Non-pigmented ciliary epithelial cell (primary cell): ENCODE data around the gene CMTM5.

ENCODE experiments used
- DNase-seq: peaks from one replicate; pipeline ENCODE4 v3.0.0-alpha.2; 2010; ENCODE audit warnings: low read depth

Gene CMTM5

GRCh38 chr14:23376482-23377197 lies at the start of gene CMTM5:
TSS of gene CMTM5 (plus strand) at chr14:23377046. CDS start at chr14:23377252, 206 bp downstream.
- no peak for DNase-seq

DNA sequence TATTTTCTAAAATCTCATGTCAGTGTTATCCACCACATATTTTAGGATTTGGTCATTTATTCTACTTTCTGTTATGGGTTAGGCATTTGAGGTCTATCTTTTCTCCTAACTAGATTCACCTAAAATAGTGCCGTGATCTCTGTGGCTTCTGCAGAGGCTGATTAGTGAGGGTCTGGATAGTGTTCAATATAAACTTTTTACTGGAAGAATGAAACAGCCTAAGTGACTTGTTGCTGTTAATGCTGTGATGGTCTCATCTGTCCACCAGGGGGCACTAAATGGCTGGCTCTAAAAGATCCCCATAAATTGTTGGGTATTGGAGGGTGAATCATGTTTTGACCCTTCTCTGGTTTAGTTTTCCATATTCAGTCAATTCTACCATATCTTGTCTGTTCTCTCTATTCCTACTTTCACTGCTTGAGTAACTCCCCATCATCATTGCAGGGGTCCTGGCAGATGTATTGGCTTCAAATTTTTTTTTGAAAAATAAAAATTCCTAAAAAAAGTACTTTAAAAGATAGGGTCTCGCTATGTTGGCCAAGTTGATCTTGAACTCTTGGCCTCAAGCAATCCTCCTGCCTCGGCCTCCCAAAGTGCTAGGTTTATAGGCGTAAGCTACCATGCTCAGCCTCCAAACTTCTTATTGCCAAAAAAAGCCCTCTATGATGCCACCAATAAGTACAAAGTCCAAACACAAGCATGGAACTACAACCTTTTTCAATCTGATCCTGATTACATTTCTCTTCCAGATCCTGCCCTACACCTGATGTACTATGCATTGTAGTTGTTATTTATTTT lies 48.7 kb upstream of the CMTM5 start:
- no peak for DNase-seq

GRCh38 chr14:23335623-23336022 lies 41.2 kb upstream of the CMTM5 start:
- no peak for DNase-seq

GRCh38 chr14:23339506-23340268 lies 37.2 kb upstream of the CMTM5 start:
- no peak for DNase-seq

DNA sequence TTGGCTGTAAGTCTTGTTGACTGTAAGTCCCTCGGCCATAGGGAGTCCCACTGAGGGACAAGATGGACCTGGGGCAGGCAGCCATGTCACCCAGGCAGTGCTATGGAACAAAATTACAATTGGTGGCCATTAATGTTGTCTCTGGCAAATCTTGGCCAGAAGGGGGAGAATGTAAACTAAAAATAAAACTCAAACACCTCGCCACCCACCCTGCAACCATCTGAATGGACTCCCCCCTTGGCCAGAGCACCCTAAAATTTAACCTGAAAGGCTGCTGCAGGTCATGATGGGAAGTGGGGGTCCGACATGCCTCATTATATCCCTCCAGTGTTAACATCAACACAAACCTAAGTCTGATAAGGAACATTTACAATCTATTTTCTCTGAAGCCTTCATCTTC lies 32.4 kb upstream of the CMTM5 start:
- no peak for DNase-seq

DNA sequence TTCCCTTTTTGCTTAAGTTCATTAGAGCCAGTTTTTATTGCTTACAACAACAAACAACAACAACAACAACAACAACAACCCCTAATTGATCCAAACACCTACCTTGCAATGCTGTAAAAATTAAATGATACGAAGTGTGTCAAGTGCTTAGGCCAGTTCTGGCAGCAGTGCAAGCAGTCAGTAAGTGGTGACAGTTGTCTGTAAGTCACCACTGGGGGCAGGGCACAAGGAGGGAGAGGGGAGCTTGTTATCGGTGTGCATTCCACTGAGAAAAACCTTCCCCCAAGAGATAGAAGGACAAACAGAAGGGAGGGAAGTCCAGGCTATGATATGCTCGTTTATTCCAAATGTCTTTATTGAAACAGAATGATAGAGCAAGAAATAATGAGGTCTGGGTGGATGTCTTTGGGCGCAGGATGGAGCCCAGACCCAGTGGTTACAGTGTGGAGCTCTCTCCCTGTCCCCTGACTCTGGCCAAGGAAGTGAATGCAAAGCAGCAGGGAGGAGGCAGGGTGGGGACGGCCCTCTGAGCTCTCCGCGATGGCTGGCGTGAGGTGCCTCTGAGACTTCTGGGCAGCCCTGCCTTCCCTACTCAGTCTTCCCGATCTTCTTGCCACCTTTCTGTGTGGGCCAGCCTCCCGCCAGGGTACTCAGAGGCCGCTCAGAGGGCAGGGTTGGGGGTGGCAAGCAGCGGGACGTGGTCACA lies 30.7 kb upstream of the CMTM5 start:
- no peak for DNase-seq

DNA sequence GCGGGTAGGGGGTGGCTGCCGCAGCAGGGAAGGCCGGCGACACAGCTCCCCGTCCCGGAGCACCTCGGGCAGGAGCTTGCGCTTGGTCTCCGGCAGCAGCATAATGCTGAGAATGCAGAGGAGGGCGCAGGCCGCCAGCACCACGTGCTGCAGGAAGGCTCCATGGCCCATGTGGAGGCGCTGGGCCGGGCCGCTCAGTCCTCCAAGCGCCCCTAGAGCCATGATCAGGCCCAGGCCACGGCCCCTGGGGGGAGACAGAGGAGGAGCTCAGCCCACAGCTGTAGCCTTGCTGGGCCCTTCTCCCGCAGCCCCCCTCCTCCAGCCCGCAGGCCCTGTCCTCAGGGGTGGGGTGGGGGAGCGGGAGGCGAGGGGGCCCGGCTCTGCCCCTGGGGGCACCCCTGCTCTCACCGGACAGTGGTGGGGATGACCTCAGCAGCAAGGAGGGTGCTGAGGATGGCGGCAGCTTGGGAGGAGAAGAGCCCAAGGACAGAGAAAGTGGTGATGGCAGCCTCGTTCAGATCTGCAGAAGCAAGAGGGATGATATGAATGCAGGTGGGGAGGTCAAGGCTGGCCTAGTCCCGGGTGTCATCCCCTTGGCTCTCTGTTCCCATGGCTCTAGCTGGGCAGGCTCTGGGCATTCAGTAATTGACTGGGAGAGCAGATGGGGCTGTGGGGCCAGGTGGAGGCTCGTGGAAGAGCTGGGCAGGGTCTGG lies 30.0 kb upstream of the CMTM5 start:
- DNase-seq = no peak

DNA sequence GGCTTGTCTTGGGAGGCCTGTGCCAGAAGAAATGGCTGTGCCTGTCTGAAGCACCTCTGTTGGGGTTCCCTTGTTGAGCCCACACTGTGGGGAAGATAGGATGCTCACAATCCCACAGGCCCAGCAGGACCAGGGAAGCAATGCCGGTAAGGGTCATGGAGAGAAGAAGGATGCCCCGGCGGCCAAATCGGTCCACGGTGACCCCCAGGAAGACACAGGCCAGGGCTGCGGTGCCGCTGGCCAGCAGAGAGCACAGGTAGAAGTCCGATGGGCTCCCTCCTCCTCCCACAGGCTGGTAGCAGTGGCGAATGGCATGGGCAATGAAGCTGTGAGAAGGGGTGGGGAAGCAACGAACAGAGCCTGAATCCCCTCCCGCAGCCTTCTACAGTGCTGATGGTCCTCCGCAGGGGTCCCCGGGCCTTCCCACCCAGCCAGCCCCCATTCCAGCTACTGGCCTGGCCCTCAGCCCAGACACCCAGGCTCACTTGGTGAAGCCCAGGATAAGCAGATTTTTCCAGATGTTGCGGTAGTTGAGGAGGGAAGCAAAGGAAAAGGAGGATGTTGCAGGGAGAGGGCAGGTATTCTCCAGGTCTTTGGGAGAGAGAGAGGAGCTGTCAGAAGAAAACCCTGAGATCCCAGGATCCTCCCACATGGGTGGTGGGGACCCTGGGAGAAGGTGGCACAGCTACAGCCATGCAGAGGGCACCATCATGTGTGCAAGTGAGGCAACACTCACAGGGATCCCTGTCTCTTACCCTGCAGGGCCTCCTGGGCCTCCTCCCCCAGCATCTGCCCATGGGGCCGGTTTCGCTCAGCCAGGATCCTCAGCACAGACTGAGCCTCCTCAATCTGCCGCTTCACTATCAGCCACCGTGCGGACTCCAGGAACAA lies 29.2 kb upstream of the CMTM5 start:
- no peak for DNase-seq

DNA sequence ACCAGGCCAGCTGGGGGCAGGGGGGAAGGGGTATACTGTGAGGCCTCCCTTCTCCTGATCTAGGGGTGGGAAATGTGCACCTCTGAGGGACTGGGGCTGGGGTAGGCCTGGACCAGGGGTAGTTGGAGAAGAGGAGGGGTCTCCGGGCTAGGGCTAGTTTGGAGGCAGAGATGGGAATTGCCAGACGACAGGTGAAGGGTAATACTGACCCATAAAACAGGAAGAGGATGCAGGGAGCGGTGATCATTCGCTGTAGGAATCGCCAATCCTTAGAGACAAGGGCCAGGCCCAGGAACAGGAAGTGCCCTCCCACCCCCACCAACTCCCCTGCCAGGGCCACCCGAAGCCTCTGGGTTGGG lies 28.6 kb upstream of the CMTM5 start:
- no peak for DNase-seq

DNA sequence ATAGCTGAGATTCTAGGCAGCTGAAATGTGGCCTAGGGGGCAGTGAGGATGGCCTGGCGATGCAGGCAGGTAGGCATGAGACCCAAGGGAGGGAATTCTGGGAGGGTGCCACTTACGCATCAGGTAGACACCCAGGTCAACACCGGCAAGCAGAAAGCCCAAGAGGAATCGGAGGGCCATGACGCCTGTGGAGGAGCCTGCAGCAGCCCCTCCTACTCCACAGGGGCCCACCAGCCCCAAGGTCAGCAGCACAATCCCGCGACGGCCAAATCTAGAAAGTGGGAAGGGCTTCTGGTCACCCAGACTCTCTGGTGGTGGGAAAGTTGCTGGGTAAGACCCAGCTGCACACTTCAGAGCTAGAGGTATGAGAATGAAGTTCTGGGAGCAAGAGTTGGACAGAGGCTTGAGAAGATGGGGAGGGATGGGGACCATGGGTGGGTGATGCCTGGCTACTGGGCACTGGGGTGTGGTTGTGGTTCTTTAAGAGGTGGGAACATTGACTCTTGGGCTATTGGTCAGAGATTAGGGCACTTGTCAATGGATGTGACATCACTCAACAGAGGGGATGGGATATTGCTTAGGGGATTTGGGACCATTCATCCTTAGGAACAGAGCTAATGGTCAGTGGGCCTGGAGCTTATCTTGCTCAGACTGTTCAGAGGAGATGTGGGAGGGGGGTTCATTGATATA lies 27.5 kb upstream of the CMTM5 start:
- no peak for DNase-seq

- no peak for DNase-seq
Measured at GRCh38 chr14:23351681-23352505, 25.0 kb upstream of the CMTM5 start.

DNA sequence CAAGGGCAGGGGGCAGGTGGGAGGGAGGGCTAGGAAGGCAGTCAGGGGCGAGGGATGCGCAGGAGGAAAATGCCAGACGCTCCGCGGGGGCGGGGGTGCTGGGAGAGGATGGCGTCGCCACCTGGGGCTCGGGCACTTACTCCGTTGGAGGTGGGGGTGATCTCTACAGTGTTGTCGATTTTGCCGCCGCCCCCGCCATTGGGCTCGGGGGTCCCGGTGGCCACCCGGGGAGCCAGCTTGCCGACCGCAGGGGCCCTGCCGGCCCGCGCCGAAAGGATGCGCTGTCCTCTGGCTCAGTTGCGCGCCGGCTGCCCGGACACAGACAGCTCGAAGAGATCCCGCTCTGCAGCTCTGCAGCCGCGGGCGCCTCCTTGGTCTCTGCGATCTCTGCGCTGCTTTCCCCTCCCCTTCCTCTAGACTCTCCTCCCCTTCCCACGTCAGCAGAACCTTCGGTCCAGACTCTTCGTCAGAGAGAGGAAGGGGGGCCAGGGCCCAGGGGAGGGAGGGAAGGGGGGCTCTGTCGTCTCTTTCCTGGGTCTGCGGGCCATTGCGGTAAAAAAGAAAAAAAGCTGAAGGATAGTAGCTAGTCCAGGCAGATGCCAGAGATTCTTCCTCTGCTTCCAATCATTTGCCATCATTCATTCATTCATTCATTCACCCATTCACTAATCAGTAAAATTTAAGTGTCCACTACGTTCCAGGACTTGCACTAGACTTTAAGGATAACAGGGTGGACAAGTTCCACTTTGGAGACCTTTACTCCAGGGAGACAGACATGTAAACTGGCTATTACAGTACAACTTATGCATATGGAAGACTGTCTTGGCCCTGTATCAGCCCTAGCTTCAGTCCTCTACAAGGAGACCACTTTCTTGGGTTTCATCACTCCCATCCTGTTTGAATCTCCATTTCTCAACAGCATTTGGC lies 24.1 kb upstream of the CMTM5 start, which contains the start of gene SLC22A17:
Gene SLC22A17 (minus strand): TSS at position 382 of the 927 bp plus-strand sequence.
- peak; percentile 63 for DNase-seq

- DNase-seq = no peak
Measured at GRCh38 chr14:23353433-23353780, 23.4 kb upstream of the CMTM5 start.

- no peak for DNase-seq
Measured at GRCh38 chr14:23354990-23355389, 21.9 kb upstream of the CMTM5 start.

DNA sequence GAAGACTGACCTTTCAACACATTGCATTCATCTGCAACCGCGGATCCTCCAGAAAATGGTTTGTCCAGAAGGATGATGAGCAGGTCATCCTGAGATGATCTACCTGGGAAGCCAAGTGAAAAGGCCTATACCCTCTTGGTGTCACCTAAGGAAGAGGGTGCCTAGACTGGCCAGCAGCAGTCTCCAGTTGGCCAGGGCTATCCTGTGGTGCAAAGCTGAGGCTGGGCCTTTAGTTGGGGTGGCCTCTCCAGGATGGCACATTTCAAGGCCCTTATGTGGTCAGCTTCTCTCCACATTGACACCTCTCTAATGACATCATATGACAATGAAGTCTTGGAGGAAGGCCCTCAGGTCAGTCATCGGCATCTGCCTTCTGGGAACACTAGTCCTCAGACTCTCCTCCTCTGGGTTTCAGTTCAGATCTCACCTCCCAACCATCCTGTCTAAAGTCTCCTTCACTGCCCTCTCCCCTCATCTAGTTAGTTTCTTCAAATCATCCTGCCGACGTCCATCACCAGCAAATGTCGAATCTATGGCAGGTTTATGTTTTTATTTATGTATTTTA lies 20.9 kb upstream of the CMTM5 start:
- DNase-seq = no peak

DNA sequence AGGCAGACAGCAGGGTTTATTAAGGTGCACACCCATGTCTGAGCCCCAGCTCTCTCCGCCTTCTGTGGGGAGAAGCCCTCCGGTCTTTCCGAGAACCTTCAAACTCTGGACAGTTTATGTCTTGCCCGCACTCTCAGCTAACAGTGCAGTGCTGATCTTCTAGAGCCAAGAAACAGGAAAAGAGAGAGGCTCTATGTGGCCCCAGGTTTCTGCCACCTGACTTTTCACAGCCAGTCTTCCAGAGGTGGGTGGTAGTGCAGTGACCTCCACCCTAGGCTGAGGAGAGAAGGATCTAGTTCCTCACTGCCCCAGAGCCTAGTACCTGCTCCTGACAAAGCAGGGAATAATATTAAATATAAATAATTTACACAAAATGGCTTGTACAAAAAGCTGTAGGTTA lies 20.2 kb upstream of the CMTM5 start:
- DNase-seq = no peak

GRCh38 chr14:23357261-23357660 lies 19.6 kb upstream of the CMTM5 start:
- DNase-seq = no peak

- DNase-seq = no peak
Measured at GRCh38 chr14:23358042-23358441, 18.8 kb upstream of the CMTM5 start.
